ENCODE data around the gene TP53RK. TPM values are rescaled to one million over a fixed set of nuclear protein-coding genes. Genes with fewer than 3 reads are reported as not detected.

Gene TP53RK
- total and polyA plus RNA-seq, 2 of the 4 experiments (the other 2 are of a cell fraction), result 8.7 to 10.6 TPM

GRCh38 chr20:46634528-46634927 is 54.7 kb downstream of the TP53RK start:
- no peak for DNase-seq
- Histone ChIP-seq H4K5ac (ENCODE audit: low read depth, low read length) (no peak overlapping the region), H3K27me3 (ENCODE audit: control insufficient read depth, insufficient read depth, low read length) (no peaks in the 10 kb centered on the region), H3K4me1 (ENCODE audit: control insufficient read depth, insufficient read depth, low read length) (no peaks in the 10 kb centered on the region), H3K9me3 (ENCODE audit: control insufficient read depth, insufficient read depth, low read length) (peaks cover 5% of the 10 kb centered on the region; the same call in 1 of the 2 replicates), H2AFZ (replicated peaks; ENCODE audit: low read length, poor library complexity) (no peak overlapping the region), H3K18ac (ENCODE audit: low read depth, low read length) (no peak overlapping the region), H3K36me3 (ENCODE audit: control insufficient read depth, insufficient read depth, low read length) (no peaks in the 10 kb centered on the region), H2BK5ac (ENCODE audit: low read depth, low read length, poor library complexity, severe bottlenecking) (no peak overlapping the region), H2BK15ac (ENCODE audit: low read depth, low read length) (no peak overlapping the region), H2AK9ac (replicated peaks; ENCODE audit: low read depth, low read length, poor library complexity) (no peak overlapping the region), H4K8ac (ENCODE audit: low read depth in 2 of 2, low read length in 2 of 2) (no peak overlapping the region), H3K4me3 (ENCODE audit: insufficient read depth, low read depth, low read length) (no peak overlapping the region), H4K91ac (ENCODE audit: insufficient read depth, low read depth, low read length) (no peak overlapping the region), H3K27ac (ENCODE audit: insufficient read depth, low read length) (no peak overlapping the region), H3K23ac (ENCODE audit: low read depth, low read length) (no peak overlapping the region), H3K79me1 (ENCODE audit: low read depth in 1 of 2, low read length in 2 of 2) (no peaks in the 10 kb centered on the region), H3K9me1 (ENCODE audit: insufficient read depth, low read length) (no peaks in the 10 kb centered on the region), H3K56ac (ENCODE audit: extremely low read depth, insufficient read depth, low read length) (no peak overlapping the region), H3K9ac (ENCODE audit: low read depth, low read length) (no peak overlapping the region), H2BK20ac (ENCODE audit: low read depth, low read length) (no peak overlapping the region), H3K14ac (replicated peaks; ENCODE audit: low read depth, low read length) (no peak overlapping the region), H2BK120ac (ENCODE audit: low read depth, low read length) (no peak overlapping the region), H4K20me1 (ENCODE audit: insufficient read depth, low read length) (no peaks in the 10 kb centered on the region), H3K4ac (ENCODE audit: low read depth, low read length) (no peak overlapping the region), H2AK5ac (ENCODE audit: low read depth, low read length) (no peak overlapping the region), H3K4me2 (ENCODE audit: low read depth, low read length) (no peak overlapping the region)
- BruUV-seq (replicated peaks), result no TSS peak
- ATAC-seq (ENCODE audit: low read depth), result no peak
- in situ Hi-C loops (cut with MboI; ENCODE audit: low sequenced_read_pairs) (no loop called here), dilution Hi-C loops (cut with HindIII; ENCODE audit: low sequenced_read_pairs, unreplicated experiment) (no loop called here), intact Hi-C loops (cut with micrococcal nuclease) (no loop called here)
- ChIA-PET POLR2A (ENCODE audit: unreplicated experiment) (no interaction called here), CTCF (no interaction called here)
- 73% methylated on average over 4 of the region's 6 CpGs; no CpG with 5 or more reads in 1 of the 2 experiments for WGBS, 2 experiments (ENCODE audit: extremely low coverage in 2 of 2, insufficient read length in 1 of 2)
- no peak for TF ChIP-seq RAD21 (IDR thresholded peaks at IDR 0.05; ENCODE audit: low read length)
- TF ChIP-seq MXI1 (IDR thresholded peaks at IDR 0.05; ENCODE audit: borderline replicate concordance, low read depth, low read length), result no peak
- TF ChIP-seq MAZ (IDR thresholded peaks at IDR 0.05; ENCODE audit: borderline replicate concordance, low read depth, low read length), result no peak
- no peak for TF ChIP-seq USF2 (IDR thresholded peaks at IDR 0.05; ENCODE audit: low read depth, low read length)
- no peak for TF ChIP-seq CEBPB (IDR thresholded peaks at IDR 0.05; ENCODE audit: low read depth, low read length)
- TF ChIP-seq SMC3 (IDR thresholded peaks at IDR 0.05; ENCODE audit: low read depth, low read length), result no peak
- TF ChIP-seq BHLHE40 (IDR thresholded peaks at IDR 0.05; ENCODE audit: low read depth, low read length), result no peak
- TF ChIP-seq RFX5 (IDR thresholded peaks at IDR 0.05; ENCODE audit: low read depth, low read length), result no peak
- no peak for TF ChIP-seq ELK1 (IDR thresholded peaks at IDR 0.05; ENCODE audit: borderline replicate concordance, low read depth, low read length)
- no peak for TF ChIP-seq POLR2A (IDR thresholded peaks at IDR 0.05; ENCODE audit: low read depth, low read length)
- TF ChIP-seq CHD1 (IDR thresholded peaks at IDR 0.05; ENCODE audit: low read depth, low read length), result no peak
- no peak for TF ChIP-seq FOS (IDR thresholded peaks at IDR 0.05; ENCODE audit: low read depth, low read length)
- TF ChIP-seq MAFK (IDR thresholded peaks at IDR 0.05; ENCODE audit: low read depth, low read length), result no peak
- no peak for TF ChIP-seq RCOR1 (IDR thresholded peaks at IDR 0.05; ENCODE audit: insufficient replicate concordance, low read length)

Measured in IMR-90 (cell line).